Inflammatory macrophage (primary cell): ENCODE results near the gene TSHZ1.

ENCODE experiments used
- DNase-seq, 2 donors: peaks; one replicate each; pipeline ENCODE4 v3.0.0-alpha.2; 2020 to 2022

TSHZ1 gene

DNA sequence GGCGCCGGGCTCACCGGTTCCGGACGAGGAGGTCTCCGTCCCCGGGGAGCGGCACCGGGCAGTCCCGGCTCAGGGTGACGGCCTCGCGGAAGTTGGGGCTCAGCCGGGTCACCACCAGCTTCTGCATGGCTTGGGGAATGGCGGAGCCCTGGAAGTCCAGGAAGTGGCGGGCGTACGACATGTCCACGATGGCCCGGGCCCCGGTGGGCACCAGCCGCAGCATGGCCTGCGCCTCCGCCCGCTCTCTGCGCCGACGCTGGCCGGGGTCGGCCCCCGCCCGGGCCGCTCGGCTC, 1.8 kb upstream of the TSHZ1 start:
- DNase-seq, result no peak

DNA sequence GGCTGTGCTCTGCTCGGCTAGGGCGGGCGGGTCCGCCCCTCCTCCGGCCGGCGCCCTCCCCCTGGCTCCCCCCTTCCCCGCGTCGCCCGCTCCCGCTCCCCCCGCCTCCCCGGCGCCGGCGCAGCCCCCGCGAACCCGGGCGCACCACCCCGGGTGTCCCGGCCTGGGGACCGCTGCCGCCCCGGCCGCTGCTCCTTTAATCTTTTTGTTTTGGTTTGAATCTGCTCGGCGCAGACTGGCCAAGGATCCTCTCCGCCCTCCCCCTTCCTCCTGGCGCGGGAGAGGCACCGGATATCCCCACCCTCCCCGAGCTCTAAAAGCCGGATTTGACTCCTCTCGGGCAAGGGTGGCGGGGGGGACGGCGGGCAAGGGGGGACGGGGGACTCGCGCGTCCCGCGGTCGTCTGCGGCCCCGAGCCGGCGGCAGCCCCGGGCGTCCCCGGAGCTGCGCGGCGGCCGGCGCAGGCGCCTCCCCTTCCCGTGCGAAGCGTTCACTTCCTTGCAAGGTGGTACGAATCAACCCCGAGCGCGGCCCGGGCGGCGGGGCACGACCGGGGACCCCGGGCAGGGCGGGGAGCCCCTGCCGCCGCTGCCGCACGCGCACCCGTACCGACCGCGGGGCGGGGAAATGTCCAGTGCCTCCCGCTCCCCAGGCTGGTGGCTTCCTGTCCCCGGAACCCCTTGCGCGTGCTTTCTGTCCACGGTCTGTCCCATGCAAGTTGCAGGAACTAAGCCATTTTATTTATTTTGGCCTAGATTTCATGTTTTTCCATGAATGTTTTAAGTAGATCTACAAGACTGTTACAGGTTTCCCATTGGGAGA, 1.3 kb upstream of the TSHZ1 start, which contains the start of gene PTGR3:
PTGR3 (minus strand) TSS at position 11 of the 822 bp plus-strand sequence. CDS start 81 bp downstream, outside the sequence.
- peak; percentile 78 for DNase-seq

DNA sequence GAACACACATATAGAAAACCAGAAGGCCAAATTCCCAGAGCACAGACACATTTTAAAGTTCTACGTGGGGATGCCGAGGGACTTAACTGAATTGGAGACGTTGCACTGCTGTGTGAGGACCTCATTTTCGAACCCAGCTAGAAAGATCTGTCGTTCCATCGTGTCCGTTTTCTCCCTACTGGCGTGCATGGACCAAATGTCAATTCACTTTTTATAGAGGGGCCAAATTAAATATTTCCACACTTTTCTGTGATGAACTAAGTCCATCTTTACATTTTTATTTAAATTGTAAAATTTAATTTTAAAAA, 692 bp upstream of the TSHZ1 start:
- DNase-seq, result no peak

DNA sequence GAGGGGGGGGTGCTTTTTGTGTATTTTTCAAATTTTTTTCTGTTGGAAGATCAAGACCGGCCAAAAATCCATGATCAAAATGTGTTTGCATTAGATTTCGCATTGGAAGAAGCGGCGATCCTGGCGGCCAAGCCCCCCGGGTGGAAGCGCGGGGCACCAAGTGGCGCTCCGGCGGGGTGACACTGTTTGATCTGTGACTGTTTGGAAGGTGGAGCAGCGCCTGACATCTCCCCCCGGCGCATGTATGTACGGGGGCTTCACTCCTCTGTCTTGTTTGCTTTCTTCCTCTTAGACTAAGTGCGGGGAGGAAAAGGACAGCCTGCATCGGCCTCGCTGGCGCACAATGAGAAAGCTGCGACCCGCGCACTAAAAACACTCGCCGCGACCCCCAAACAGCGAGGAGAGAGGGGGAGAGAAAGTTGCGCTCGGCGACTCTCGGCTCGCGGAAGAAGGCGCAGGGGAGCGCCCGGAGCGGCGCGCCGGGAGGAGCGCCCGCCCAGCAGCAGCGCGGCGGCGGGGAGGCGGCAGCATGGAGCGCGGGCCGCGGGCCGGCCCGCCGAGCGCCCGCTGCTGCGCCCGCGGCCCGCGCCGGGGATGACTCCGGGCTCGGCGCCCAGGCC, 515 bp downstream of the TSHZ1 start:
- peak in 1 of 2 donors; percentile 34 for DNase-seq

DNA sequence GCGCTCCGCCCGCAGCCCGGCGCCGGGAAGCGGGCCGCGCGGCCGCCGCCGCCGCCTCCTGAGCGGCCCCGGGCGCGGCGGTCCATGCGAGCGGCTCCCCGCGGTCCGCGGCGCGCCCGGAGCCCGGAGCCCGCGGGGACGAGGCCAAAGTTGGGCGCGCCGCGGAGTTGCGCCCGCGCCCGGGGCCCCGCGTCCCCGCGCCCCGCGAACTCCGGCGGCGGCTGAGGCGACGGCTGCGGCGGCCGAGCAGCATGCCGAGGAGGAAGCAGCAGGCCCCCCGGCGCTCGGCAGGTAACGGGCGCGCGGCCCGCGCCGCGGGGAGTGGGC, 992 bp downstream of the TSHZ1 start:
- DNase-seq, result no peak

DNA sequence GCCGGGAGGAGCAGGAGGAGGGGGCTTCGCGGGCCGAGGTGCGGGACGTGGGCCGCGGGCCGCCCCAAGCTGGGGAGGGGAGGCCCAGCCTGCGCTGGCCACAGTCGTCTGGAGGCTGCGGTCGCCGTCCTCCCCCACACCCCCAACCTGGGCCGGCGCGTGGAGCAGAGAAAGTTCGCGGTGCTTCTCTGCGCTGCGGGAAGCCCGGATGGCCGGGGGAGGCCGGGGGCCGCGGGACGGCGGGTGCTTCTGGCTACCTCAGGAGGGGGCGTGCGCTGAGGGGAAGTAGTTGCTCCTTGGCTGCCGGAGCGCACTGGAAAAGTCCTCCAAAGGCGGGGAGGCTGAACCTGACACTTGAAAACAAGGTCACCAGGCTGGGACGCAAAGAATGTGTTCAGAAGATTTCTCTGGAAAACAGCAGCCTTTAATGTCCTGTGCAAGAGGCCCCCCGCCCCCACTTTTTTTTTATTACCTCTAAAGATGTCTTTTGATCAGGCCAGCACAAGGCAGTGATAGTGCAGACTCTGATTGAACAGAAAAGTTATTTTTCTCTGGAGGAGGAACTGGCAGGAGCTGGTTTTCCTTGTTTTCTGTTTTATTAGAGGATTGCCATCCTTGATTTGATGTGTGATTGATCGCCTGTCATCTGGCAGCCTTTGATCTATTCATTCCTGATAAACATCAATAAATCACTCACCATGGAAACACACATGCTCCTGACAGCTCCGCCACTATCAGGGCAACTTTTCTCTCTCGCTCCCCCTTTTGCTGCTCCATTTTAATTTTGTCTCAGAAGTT, 1.6 kb downstream of the TSHZ1 start:
- peak; percentile 39 to 49 for DNase-seq

DNA sequence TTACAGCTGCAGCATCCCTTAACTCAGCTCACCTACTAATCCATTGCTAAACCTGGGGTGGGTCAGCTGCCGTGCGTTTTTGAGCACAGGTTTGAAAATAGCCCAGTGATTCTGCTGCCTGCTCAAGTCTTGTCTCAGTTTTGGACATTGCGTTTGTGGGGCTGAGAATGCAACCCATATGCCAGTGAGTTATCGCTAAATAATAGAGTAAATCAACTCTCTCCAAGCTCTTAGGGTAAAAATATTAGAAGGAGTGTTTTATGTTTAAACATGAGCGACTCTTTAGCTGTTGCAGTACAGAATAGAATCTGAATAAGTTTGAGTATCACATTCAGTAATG, 2.1 kb downstream of the TSHZ1 start:
- no peak for DNase-seq

DNA sequence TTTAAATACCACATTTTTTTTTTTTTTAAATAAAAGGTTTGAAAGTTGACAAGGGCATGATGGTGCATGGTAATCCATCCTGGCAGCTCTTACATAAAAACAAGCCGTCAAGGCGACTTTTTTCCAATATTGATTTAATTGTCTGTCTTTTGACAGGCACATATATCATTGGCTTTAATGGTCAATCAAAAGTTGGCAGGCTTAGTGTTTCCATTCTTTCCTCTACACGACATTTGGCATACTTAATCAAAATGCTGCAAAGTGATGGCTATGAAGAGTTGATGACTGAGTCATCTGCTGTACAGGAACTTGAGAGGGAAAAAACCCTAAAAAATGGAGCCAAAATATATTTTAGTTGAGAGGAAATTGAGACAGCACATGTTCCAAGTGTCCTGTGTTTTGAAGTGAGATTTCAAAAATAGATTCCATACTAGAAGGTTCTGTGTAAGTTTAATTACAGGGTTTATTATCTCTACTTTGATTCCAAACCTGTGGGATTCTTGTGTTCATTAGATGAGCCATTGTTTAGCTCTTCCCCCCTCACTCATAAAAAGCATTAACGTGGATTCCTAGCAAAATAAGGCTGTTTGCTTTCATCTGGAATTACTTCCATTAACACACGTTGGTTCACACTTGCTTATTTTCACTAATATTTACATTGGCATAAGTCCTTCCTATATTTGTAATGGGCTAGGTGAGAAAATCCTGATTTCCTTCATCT, 3.2 kb downstream of the TSHZ1 start:
- DNase-seq, result no peak

DNA sequence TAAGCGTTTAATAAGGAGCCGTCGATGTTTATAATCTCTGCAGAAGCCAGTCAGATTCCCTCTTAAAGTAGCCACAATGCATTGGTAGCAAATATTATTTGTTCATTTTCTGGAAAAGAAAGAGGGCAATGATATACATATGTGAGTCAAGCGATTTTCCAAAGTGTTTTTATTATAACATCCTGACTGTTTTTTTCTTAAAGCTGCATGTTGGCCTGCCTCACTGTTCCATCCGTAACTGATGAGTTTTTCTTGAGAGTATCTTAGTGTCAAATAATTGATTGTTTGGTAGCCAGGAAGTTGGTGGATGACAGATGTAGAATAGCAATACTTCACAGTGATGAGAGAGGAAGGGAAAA, 3.7 kb downstream of the TSHZ1 start:
- no peak for DNase-seq

DNA sequence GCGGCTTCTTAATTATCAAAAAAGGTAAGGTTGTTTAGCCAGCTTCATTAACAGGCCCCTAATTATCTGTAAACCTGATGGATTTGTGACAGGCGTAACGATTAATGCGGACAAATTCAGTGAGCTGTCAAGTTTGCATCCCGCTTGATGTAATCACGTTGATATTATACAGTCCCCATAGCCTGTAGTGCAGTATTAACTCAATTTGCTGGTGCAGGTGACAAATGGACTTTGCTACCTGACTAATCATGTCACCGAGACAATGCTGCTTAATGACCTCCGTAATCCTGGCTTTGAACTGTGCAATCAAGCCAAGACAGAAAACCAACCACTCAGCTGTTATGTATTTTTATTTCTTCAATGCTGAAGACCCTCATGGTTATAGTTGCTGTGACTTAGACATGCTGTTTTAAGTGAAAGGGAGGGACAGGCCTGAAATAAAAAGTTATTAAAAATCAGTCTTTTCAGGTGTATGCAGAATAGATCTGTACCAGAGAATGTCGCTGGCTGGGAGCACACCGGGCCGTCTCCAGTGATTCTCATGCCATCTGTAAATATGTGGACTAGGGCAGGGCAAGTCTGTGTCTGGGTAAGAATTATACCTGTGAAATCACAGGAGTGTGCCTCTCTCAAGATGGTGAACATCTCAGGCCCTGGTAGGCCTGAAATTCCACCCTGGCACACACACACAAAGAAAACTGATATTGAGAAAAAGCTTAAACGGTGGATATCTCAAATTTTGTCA, 4.3 kb downstream of the TSHZ1 start:
- DNase-seq, result no peak

DNA sequence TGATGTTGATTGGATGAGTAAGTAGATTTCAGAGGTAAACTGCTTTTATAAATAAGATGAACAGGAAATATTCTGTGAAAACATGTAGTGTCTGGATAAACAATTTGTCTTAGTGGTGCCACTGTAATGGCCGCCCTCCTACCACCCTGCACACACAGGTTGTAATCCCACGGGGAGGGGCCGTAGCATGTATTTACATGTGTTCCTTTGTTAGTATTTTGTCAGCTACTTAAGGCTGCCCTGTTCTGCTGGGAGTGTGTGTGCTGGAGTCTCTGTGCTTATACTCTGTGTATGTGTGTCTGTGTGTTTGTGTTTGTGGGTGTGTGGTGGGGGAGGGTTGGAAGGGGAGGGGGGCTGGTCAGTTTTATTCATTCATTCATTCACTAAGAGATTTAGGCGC, 5.1 kb downstream of the TSHZ1 start:
- DNase-seq, result no peak

DNA sequence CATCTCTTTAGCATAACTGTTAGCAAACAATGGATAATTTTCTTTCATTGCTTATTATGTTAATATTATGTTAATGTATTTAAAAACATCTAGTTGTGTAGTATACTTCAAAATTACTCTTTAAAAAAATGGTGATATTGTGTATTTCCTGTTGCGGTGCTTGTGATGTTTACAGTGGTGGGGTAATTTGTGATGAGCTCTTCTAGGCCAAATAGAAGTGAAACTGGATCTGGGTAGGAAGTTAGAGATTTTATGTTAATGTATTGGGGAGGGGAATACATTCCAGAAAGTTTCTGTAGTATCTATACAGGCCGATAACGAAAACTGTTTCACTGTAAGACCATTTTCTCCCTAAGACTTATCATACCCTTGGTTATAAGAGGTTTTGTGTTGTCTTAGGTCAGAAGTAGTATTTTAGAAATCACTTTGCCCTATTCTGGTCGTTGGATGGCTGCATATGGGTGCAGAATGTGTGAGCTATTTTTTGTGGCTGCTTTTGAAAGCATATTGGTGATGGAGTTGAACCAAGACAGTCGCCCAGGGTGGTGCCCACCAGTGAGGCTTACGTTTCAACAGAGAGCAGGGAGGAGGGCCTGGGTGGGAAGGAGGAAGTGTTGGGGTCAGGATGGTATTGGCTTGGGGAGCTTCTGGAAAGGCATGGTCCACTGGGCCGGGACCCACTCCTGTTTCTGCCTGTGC, 5.8 kb downstream of the TSHZ1 start:
- DNase-seq, result peak in 1 of 2 donors; percentile 47

DNA sequence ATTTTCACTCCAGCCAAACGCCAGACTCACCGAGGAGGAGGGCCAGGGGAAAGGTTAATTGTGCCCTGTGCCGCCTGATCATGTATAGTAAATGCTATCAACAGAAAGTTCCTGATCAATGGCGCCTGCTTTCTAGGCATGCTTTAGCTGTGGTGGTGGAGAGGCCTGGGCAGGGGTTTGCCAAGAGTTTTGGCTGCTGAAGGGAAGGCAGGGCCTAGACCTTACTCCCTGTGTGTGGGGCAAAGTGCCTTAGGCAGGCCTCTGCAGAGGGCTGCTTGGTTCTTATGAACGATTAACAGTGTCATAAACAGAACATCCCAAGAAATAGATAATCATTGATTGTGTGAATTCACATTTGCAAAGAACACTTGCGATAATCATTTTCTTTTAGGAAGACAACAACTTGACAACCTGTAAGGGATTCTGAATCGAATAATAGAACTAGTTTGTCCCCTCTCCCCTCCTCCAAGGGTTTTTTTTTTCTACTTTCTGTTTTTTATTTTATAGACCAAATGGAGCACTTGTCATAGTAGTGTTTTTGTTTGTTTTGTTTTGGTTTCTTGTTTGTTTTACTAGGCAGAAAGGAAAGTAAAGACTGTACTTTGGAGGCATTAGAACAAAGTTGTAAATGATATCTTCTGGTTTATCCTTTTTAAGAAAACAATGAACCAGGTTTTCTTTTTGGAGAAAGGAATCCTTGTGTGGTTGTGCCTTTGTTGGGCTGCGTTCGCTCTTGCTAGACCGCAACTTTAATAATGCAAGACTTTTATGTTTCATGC, 6.5 kb downstream of the TSHZ1 start:
- no peak for DNase-seq

DNA sequence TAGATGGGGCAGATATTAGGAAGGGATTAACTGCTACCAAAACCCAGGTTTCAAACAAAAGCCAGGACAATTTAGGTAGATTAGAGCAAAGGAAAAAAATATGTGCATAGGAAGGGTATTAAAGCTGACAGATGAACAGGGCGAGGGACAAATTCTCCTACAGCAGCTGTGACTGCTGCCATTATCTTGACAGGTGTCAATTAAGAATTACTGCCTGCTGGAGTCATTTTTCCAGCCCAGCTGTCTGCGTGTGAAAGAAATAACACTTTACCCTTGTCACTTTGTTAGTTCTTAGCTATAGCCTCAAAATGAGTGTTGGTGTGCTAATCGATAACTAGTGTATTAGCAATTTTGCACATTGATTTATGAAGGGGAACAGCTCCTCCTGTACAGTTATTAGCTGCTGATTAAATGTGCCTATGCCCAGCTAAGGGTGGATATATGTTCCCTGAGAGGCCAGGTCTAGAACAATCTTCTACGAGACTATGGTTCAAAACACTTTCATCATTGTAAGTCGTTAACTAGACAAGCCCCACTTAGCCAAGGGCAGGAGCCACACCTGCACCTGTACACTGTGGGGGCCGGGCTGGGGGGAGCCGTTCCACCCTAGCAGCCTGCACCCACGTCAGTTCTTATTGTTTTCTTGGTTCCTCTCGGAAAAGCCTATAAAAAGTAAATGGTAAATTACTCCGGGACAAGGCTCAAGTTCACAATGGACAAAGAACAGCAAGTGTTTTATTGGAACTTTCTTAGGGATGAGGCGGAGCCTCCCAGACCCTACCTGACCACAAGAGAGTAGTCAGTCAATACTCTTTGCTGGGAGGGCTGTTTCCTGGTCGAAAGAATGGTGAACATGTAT, 7.7 kb downstream of the TSHZ1 start:
- DNase-seq, result no peak

DNA sequence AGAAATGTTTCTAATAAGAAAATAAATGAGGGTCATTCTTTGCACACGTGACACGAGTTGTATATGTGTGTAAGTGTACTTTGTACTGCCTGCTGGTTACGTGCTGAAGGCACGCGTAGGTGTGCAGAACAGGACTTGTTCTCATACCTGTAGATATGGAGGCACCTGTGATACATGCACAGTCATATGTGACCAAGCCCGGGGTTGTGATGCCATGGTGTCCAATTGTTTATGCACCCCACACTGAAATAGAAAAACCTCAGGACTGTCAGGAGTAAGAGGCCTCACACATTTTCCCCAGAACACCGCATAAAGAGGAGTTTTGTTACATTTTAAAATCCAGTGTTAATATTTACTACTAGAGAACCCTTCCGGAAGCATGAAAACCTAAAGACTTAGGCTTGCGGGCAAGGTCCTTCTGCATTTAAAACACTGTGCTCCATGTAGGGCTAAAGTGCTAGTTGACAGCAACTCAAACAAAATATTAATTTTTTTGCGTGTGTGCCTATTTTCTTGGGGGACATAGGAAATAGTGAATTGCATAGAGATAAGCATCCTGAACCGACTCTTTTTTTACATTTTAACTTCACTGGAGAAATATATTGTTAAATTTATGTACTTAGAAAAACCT, 9.3 kb downstream of the TSHZ1 start:
- no peak for DNase-seq

DNA sequence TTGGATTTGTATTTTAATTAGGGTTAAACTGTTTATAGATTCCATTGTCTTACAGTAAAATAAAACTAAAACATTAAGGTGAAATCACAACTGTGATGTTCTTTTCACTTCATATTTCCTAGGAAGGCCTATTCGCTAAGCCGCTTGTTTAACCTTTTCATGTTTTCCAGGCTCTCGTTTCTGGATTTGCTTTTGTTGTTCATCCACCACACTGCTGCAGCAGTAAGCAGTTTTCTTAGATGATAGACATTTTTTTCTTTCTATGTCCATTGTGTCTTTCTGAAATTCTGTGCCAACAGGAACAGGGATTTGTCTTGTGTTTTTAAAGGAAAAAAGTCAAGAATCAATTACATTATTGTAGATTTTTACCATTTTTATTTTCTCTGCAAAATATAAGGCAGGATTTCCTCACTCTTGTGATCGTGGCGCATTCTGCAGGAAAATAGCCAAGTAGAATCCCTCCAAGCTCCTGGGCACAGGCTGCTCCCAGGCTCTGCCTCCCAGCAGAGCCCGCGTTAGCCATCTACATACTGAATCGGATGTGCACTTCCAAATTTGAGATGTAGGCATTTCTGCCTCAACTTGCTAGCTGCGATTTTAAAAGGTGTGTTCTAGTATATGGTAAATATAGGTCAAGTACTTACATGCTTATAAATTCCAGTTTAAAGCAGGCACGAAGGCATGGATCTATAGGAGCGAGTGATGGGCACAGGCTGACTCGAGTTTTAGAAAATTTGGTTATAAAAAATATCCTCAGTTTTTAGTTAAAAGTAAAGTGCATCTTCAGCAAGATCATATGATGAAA, 10.2 kb downstream of the TSHZ1 start:
- DNase-seq, result no peak

DNA sequence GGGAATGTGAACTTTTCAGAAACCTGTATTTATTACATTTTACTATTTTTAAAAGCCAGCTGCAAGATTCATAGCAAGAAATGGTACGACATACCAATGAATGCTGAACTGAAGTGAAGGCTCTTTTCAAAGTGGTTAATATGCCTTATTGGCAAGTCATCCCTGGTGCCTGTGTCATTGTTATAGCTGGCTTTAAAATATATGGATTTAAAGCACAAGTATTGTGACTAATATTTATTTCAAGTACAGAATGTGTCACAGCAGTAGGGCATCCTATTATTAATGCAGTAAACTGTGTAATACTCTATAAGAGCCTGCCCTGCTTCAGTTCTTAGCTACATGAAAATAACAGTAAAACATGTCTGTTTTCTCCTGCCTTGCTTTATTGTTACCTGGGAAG, 10.8 kb downstream of the TSHZ1 start:
- no peak for DNase-seq

DNA sequence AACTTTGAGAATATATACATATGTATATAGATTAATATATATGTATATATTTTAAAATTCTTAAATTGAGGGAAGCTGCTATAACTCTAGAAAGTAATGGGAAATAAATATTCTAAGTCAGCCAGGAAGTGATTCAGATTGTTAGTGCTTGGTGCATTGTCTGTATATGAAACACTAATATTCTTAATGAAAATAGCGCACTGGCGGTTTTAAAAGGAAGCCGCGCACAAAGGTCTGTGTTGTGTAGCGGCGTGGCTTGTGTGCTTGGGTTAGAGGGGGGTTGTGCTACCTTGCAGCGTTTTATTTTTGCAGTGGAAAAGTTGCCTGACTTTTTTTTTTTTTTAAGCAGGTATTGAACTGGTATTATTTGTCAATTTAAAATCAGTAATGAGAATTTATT, 11.3 kb downstream of the TSHZ1 start:
- no peak for DNase-seq

DNA sequence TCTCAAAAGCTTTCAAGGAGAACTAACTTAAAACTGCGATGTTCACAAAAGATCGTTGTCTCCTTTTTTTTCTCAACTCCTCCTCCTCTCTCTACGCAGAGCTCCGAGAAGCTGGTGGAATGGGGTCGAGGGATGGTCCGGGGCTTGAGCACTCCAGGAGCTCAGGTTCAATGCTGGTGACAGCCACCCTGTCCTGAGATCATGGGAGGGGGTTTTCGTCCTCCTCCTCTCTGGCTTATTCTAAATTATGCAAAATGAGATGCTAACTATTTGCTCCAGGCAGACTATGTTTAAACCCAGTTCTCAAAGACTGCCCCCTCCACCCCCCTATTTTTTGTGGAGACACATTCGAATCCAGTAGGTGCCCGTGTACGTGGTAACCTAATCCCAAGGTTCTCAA, 11.8 kb downstream of the TSHZ1 start:
- no peak for DNase-seq
